K562 (cell line): ENCODE data around the gene INHA.

Experiments
- ATF2 ChIP-seq: sonication (generic); formaldehyde crosslinking; IDR thresholded peaks from 2 replicates; pipeline ENCODE4 v1.8.1; 2022; ENCODE audit warnings: missing genetic modification reagents
- CHD4 ChIP-seq: fragments of 200-600 bp; sonication (generic); IDR thresholded peaks from 3 replicates; pipeline ENCODE4 v1.6.1; 2012; ENCODE audit warnings: low read depth, mild to moderate bottlenecking, mixed read lengths, low read length, inconsistent platforms; ENCODE audit not compliant: insufficient read depth, insufficient replicate concordance, poor library complexity, severe bottlenecking
- ETV6 ChIP-seq, 3 experiments: fragments of 150-350 bp in 1 of 3; sonication (generic) in 1 of 3; formaldehyde crosslinking in 1 of 3; IDR thresholded peaks; 2 replicates each; pipeline versions ENCODE4 v1.6.1 to v1.8.0; 2014 to 2022; ENCODE audit warnings: borderline replicate concordance in 2 of 3, low read depth in 2 of 3, antibody characterized with exemption in 1 of 3, low read length in 1 of 3, mild to moderate bottlenecking in 1 of 3, missing genetic modification reagents in 1 of 3
- HMG20A ChIP-seq: fragments of 450-650 bp; formaldehyde crosslinking; conservative IDR thresholded peaks from 2 replicates; pipeline ENCODE4 v1.4.0; 2020; ENCODE audit warnings: mild to moderate bottlenecking, mixed read lengths
- HNRNPUL1 ChIP-seq: fragments of 200-400 bp; formaldehyde crosslinking; IDR thresholded peaks from 2 replicates; pipeline ENCODE4 v1.6.1; 2017; ENCODE audit warnings: low read length
- JUND ChIP-seq, 2 experiments: IDR thresholded peaks; 2 replicates in 1 of 2; 3 replicates in 1 of 2; pipeline ENCODE4 v1.6.1; 2011; ENCODE audit warnings: borderline replicate concordance in 2 of 2, low read depth in 2 of 2, low read length in 2 of 2, improper control_type of control experiment in 1 of 2, missing biosample characterization in 1 of 2, missing genetic modification characterization in 1 of 2, missing genetic modification reagents in 1 of 2
- NR2C2 ChIP-seq, 2 experiments: fragments of 200-800 bp in 1 of 2; sonication (Bioruptor generic) in 1 of 2; sonication (generic) in 1 of 2; formaldehyde crosslinking in 1 of 2; IDR thresholded peaks; 2 replicates each; pipeline versions ENCODE4 v1.6.1 to v1.8.0; 2016 to 2022; ENCODE audit warnings: mild to moderate bottlenecking in 1 of 2, missing compliant biosample characterization in 1 of 2, missing genetic modification characterization in 1 of 2, missing genetic modification reagents in 1 of 2
- TARDBP ChIP-seq: fragments of 450-650 bp; IDR thresholded peaks from 2 replicates; pipeline ENCODE4 v1.6.1; 2016
- TCF7 ChIP-seq: sonication (generic); IDR thresholded peaks from 2 replicates; pipeline ENCODE4 v1.6.1; 2016; ENCODE audit warnings: antibody characterized with exemption, borderline replicate concordance
- ZBED1 ChIP-seq: IDR thresholded peaks from 2 replicates; pipeline ENCODE4 v1.6.1; 2014
- ZNF12 ChIP-seq: sonication (generic); formaldehyde crosslinking; IDR thresholded peaks from 2 replicates; pipeline ENCODE4 v1.4.0; 2020; ENCODE audit warnings: mild to moderate bottlenecking, missing genetic modification reagents

- no peak for TF ChIP-seq ETV6 (IDR thresholded peaks at IDR 0.05; ENCODE audit: borderline replicate concordance in 1 of 2, low read depth in 2 of 2, low read length in 1 of 2)
- TF ChIP-seq ETV6 (CRISPR knock-in tag; IDR thresholded peaks at IDR 0.05; ENCODE audit: borderline replicate concordance): no peak
- TF ChIP-seq CHD4: no peak
- no peak for TF ChIP-seq HNRNPUL1
- no peak for TF ChIP-seq TCF7
- TF ChIP-seq ZNF12 (CRISPR knock-in tag): no peak
- TF ChIP-seq HMG20A (CRISPR knock-in tag): no peak
- no peak for TF ChIP-seq ATF2 (CRISPR knock-in tag)
- no peak for TF ChIP-seq NR2C2 (CRISPR knock-in tag; IDR thresholded peaks at IDR 0.05)
- no peak for TF ChIP-seq NR2C2 (tag; IDR thresholded peaks at IDR 0.05)
- TF ChIP-seq TARDBP: no peak
- TF ChIP-seq JUND (IDR thresholded peaks at IDR 0.05; ENCODE audit: borderline replicate concordance, low read depth, low read length): no peak
- no peak for TF ChIP-seq JUND (tag; IDR thresholded peaks at IDR 0.05; ENCODE audit: borderline replicate concordance, low read depth, low read length)
- no peak for TF ChIP-seq ZBED1
These were observed 12.8 kb upstream of the INHA start for GRCh38 chr2:219559156-219559915.
